Neural cell (in vitro differentiated cells): ENCODE results near the gene PDAP1. TPM values are rescaled to one million over a fixed set of nuclear protein-coding genes. Genes with fewer than 3 reads are reported as not detected.
"Not testable (repeated sequence)": the region's sequence is repeated elsewhere in the genome, so short reads cannot be mapped to it uniquely, and the experiment has no call there.

Experiments
- H2AFZ ChIP-seq: fragments of 200-600, 300-800 bp; sonication (generic), shearing (Covaris generic); 2 replicates; pipeline ENCODE4 v1.6.0; 2014; ENCODE audit warnings: low read depth, mild to moderate bottlenecking, antibody characterized with exemption, low read length, moderate library complexity
- H3F3A ChIP-seq: fragments of 200-600 bp; shearing (Covaris generic); 2 replicates; pipeline ENCODE4 v1.6.1; 2016; ENCODE audit warnings: mild to moderate bottlenecking, moderate library complexity, mixed read lengths, antibody characterized with exemption, low read length; ENCODE audit not compliant: insufficient read depth, poor library complexity, severe bottlenecking
- H3K27ac ChIP-seq: fragments of 200-600, 300-800 bp; sonication (generic), shearing (Covaris generic); 2 replicates; pipeline ENCODE4 v1.5.1; 2014; ENCODE audit warnings: mild to moderate bottlenecking, low read length, moderate library complexity
- H3K27me3 ChIP-seq: fragments of 300-800, 200-600 bp; sonication (generic), shearing (Covaris generic); 2 replicates; pipeline ENCODE4 v1.6.0; 2014; ENCODE audit warnings: mild to moderate bottlenecking, low read depth, low read length, moderate library complexity; ENCODE audit not compliant: insufficient read depth
- H3K36me3 ChIP-seq: fragments of 300-800, 200-600 bp; sonication (generic), shearing (Covaris generic); 2 replicates; pipeline ENCODE4 v1.5.1; 2014; ENCODE audit warnings: mild to moderate bottlenecking, antibody characterized with exemption, low read length, moderate library complexity; ENCODE audit not compliant: insufficient read depth
- H3K4me2 ChIP-seq: fragments of 300-800, 200-600 bp; sonication (generic), shearing (Covaris generic); 2 replicates; pipeline ENCODE4 v1.6.0; 2014; ENCODE audit warnings: mild to moderate bottlenecking, low read length
- H3K4me3 ChIP-seq: fragments of 300-800, 200-600 bp; sonication (generic), shearing (Covaris generic); 2 replicates; pipeline ENCODE4 v1.5.1; 2014; ENCODE audit warnings: mild to moderate bottlenecking, low read length, moderate library complexity
- H3K79me2 ChIP-seq: fragments of 200-600 bp; shearing (Covaris generic); replicated peaks from 2 replicates; pipeline ENCODE4 v1.6.0; 2014; ENCODE audit warnings: mild to moderate bottlenecking, low read length, moderate library complexity; ENCODE audit not compliant: insufficient read depth
- H3K9ac ChIP-seq: fragments of 300-800, 200-600 bp; sonication (generic), shearing (Covaris generic); 2 replicates; pipeline ENCODE4 v1.6.1; 2016; ENCODE audit warnings: mild to moderate bottlenecking, low read length, mixed read lengths
- H3K9me2 ChIP-seq: fragments of 200-600 bp; shearing (Covaris generic); 2 replicates; pipeline ENCODE4 v1.6.1; 2016; ENCODE audit warnings: mild to moderate bottlenecking, low read length, mixed read lengths; ENCODE audit not compliant: insufficient read depth
- H3K9me3 ChIP-seq: fragments of 200-600, 300-800 bp; sonication (generic), shearing (Covaris generic); 2 replicates; pipeline ENCODE4 v1.6.1; 2016; ENCODE audit warnings: mild to moderate bottlenecking, mixed run types, low read length, moderate library complexity, mixed read lengths
- H4K20me1 ChIP-seq: fragments of 200-600 bp; shearing (Covaris generic); 2 replicates; pipeline ENCODE4 v1.6.1; 2016; ENCODE audit warnings: mild to moderate bottlenecking, mixed run types; ENCODE audit not compliant: insufficient read depth
- EP300 ChIP-seq: fragments of 450-650 bp; conservative IDR thresholded peaks from 2 replicates; pipeline ENCODE4 v1.6.1; 2014; ENCODE audit warnings: antibody characterized with exemption, mild to moderate bottlenecking, moderate library complexity; ENCODE audit not compliant: poor library complexity, severe bottlenecking
- EZH2 ChIP-seq: fragments of 200-600, 300-800 bp; shearing (Covaris generic), sonication (generic); IDR thresholded peaks from 2 replicates; pipeline ENCODE4 v1.6.1; 2014; ENCODE audit warnings: antibody characterized with exemption, low read length, borderline replicate concordance, mild to moderate bottlenecking; ENCODE audit not compliant: insufficient read depth, poor library complexity, severe bottlenecking
- MXI1 ChIP-seq: fragments of 450-650 bp; conservative IDR thresholded peaks from 2 replicates; pipeline ENCODE4 v1.6.1; 2014; ENCODE audit warnings: antibody characterized with exemption, mild to moderate bottlenecking; ENCODE audit not compliant: poor library complexity, severe bottlenecking
- POLR2AphosphoS5 ChIP-seq: IDR thresholded peaks from 2 replicates; pipeline ENCODE4 v1.6.1; 2012
- RAD21 ChIP-seq: fragments of 450-650 bp; conservative IDR thresholded peaks from 2 replicates; pipeline ENCODE4 v1.6.1; 2014; ENCODE audit warnings: antibody characterized with exemption, mild to moderate bottlenecking, moderate library complexity
- REST ChIP-seq: IDR thresholded peaks from 2 replicates; pipeline ENCODE4 v1.6.1; 2012; ENCODE audit warnings: borderline replicate concordance
- SMC3 ChIP-seq: fragments of 450-650 bp; conservative IDR thresholded peaks from 2 replicates; pipeline ENCODE4 v1.6.1; 2014; ENCODE audit warnings: antibody characterized with exemption, mild to moderate bottlenecking, moderate library complexity; ENCODE audit not compliant: poor library complexity
- TAF1 ChIP-seq: IDR thresholded peaks from 2 replicates; pipeline ENCODE4 v1.6.1; 2012; ENCODE audit warnings: low read depth
- polyA plus RNA-seq: library from polyadenylated mRNA; depleted of rRNA; stranded (reverse); fragments of >200 nt; gene quantifications from 2 replicates; pipeline ENCODE4 v1.2.3, GENCODE V29; 2014
- TF ChIP-seq, protein P1 (sequence below): fragments of 450-650 bp; IDR thresholded peaks from 2 replicates; pipeline ENCODE4 v1.5.1; 2014; ENCODE audit warnings: antibody characterized with exemption, mild to moderate bottlenecking, moderate library complexity; ENCODE audit not compliant: poor library complexity, severe bottlenecking

PDAP1 gene
- polyA plus RNA-seq, 1 donor from 2014 or later: 185 TPM

- H3K9ac ChIP-seq: peak overlapping the region; percentile 80
- no peaks in the 10 kb centered on the region for H3K36me3 ChIP-seq
- peak overlapping the region; percentile 86 for H3K4me3 ChIP-seq
- H3K9me2 ChIP-seq: no peaks in the 10 kb centered on the region
- H3K27me3 ChIP-seq: no peaks in the 10 kb centered on the region
- peak overlapping the region; percentile 45 for H3K4me2 ChIP-seq
- no peaks in the 10 kb centered on the region for H3F3A ChIP-seq
- H2AFZ ChIP-seq: peak overlapping the region; percentile 80
- no peaks in the 10 kb centered on the region for H3K9me3 ChIP-seq
- peaks cover 31% of the 10 kb centered on the region for H3K79me2 ChIP-seq
- no peak for TF ChIP-seq REST
- no peak for TF ChIP-seq RAD21
- no peak for TF ChIP-seq EP300
- TF ChIP-seq EZH2: no peak
- no peak for TF ChIP-seq TAF1
- no peak for TF ChIP-seq MXI1
- no peak for TF ChIP-seq POLR2AphosphoS5
- TF ChIP-seq SMC3: no peak
- TF ChIP-seq, protein P1, sequence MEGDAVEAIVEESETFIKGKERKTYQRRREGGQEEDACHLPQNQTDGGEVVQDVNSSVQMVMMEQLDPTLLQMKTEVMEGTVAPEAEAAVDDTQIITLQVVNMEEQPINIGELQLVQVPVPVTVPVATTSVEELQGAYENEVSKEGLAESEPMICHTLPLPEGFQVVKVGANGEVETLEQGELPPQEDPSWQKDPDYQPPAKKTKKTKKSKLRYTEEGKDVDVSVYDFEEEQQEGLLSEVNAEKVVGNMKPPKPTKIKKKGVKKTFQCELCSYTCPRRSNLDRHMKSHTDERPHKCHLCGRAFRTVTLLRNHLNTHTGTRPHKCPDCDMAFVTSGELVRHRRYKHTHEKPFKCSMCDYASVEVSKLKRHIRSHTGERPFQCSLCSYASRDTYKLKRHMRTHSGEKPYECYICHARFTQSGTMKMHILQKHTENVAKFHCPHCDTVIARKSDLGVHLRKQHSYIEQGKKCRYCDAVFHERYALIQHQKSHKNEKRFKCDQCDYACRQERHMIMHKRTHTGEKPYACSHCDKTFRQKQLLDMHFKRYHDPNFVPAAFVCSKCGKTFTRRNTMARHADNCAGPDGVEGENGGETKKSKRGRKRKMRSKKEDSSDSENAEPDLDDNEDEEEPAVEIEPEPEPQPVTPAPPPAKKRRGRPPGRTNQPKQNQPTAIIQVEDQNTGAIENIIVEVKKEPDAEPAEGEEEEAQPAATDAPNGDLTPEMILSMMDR: no peak
- H3K27ac ChIP-seq: peak overlapping the region; percentile 51
- no peaks in the 10 kb centered on the region for H4K20me1 ChIP-seq
Measured at GRCh38 chr7:99437946-99438572, 29.7 kb upstream of the PDAP1 start.

- H3F3A ChIP-seq: no peaks in the 10 kb centered on the region
- no peak for TF ChIP-seq REST
- TF ChIP-seq MXI1: no peak
- no peak for TF ChIP-seq SMC3
- no peak for TF ChIP-seq RAD21
- no peak for TF ChIP-seq EP300
- TF ChIP-seq, protein P1: no peak
- no peak for TF ChIP-seq TAF1
- no peak for TF ChIP-seq EZH2
- TF ChIP-seq POLR2AphosphoS5: no peak
- no peaks in the 10 kb centered on the region for H3K36me3 ChIP-seq
- no peak overlapping the region for H2AFZ ChIP-seq
- no peaks in the 10 kb centered on the region for H3K27me3 ChIP-seq
- no peaks in the 10 kb centered on the region for H3K9me2 ChIP-seq
- no peak overlapping the region for H3K9ac ChIP-seq
- no peak overlapping the region for H3K4me3 ChIP-seq
- no peaks in the 10 kb centered on the region for H3K9me3 ChIP-seq
- H4K20me1 ChIP-seq: no peaks in the 10 kb centered on the region
- H3K27ac ChIP-seq: no peak overlapping the region
- no peak overlapping the region for H3K4me2 ChIP-seq
- peaks cover 10% of the 10 kb centered on the region for H3K79me2 ChIP-seq
Measured at GRCh38 chr7:99433158-99433557, 24.8 kb upstream of the PDAP1 start.

DNA sequence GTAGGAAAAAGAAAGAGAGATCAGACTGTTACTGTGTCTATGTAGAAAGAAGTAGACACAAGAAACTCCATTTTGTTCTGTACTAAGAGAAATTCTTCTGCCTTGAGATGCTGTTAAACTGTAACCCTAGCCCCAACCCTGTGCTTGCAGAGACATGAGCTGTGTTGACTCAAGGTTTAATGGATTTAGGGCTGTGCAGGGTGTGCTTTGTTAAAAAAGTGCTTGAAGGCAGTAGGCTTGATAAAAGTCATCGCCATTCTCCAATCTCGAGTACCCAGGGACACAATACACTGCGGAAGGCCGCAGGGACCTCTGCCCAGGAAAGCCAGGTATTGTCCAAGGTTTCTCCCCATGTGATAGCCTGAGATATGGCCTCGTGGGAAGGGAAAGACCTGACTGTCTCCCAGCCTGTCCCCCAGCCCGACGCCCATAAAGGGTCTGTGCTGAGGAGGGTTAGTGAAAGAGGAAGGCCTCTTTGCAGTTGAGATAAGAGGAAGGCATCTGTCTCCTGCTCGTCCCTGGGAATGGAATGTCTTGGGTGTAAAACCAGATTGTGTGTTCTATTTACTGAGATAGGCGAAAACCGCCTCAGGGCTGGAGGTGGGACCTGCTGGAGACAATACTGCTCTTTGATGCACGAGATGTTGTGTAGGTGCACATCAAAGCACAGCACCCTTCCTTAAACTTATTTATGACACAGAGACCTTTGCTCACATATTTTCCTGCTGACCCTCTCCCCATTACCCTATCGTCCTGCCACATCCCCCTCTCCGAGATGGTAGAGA is 23.6 kb upstream of the PDAP1 start:
- not testable (repeated sequence) for H3K27me3 ChIP-seq

More for the DNA sequence above, 23.6 kb upstream of the PDAP1 start:
- not testable (repeated sequence) for H3K9me3 ChIP-seq, H3K4me2 ChIP-seq, H3F3A ChIP-seq, H3K36me3 ChIP-seq, H4K20me1 ChIP-seq, H3K9ac ChIP-seq, H3K9me2 ChIP-seq, H2AFZ ChIP-seq, H3K79me2 ChIP-seq, H3K4me3 ChIP-seq, H3K27ac ChIP-seq
